ENCODE data around the gene AFDN. TPM values are rescaled to one million over a fixed set of nuclear protein-coding genes. Genes with fewer than 3 reads are reported as not detected.
"Not testable (repeated sequence)": the region's sequence is repeated elsewhere in the genome, so short reads cannot be mapped to it uniquely, and the experiment has no call there.

AFDN gene
- total RNA-seq, 4 donors from 2014 or later, result 66.9 to 88.0 (median 75.3) TPM

DNA sequence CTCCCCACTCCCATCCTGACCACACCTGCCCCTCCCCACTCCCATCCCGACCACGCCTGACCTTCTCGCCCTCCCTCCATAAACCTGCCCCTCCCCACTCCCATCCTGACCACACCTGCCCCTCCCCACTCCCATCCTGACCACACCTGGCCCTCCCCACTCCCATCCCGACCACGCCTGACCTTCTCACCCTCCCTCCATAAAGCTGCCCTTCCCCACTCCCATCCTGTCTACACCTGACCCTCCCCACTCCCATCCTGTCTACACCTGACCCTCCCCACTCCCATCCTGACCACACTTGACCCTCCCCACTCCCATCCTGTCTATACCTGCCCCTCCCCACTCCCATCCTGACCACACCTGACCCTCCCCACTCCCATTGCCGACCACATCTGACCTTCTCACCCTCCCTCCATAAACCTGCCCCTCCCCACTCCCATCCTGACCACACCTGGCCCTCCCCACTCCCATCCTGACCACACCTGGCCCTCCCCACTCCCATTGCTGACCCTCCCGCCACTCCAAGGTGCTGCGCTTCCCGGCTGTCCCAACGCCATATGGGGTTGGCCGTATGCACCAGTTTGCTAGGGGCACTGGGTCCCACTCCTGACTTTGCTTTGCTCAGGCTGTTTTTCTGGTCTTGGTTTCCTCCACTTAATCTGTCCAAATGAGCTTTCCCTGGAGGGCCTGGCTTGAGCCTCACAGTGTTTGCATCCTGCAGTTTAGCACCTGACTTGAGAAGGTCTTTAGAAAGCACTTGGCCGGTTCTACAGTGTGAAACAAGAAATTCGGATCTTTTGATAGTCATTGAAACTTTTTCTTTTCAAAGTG, 173.7 kb downstream of the AFDN start:
- no peaks in the 10 kb centered on the region for H3K9me3 ChIP-seq
- 93% methylated on average over 13 of the region's 13 CpGs for WGBS
- no peak for TF ChIP-seq POLR2AphosphoS5 (IDR thresholded peaks at IDR 0.05)
- no peak for TF ChIP-seq EP300 (IDR thresholded peaks at IDR 0.05)
- TF ChIP-seq, protein P1, sequence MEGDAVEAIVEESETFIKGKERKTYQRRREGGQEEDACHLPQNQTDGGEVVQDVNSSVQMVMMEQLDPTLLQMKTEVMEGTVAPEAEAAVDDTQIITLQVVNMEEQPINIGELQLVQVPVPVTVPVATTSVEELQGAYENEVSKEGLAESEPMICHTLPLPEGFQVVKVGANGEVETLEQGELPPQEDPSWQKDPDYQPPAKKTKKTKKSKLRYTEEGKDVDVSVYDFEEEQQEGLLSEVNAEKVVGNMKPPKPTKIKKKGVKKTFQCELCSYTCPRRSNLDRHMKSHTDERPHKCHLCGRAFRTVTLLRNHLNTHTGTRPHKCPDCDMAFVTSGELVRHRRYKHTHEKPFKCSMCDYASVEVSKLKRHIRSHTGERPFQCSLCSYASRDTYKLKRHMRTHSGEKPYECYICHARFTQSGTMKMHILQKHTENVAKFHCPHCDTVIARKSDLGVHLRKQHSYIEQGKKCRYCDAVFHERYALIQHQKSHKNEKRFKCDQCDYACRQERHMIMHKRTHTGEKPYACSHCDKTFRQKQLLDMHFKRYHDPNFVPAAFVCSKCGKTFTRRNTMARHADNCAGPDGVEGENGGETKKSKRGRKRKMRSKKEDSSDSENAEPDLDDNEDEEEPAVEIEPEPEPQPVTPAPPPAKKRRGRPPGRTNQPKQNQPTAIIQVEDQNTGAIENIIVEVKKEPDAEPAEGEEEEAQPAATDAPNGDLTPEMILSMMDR (IDR thresholded peaks at IDR 0.05), result no peak
- no peak for TF ChIP-seq POLR2A (IDR thresholded peaks at IDR 0.05; ENCODE audit: low read depth)

GRCh38 chr6:168001029-168001332, 174.3 kb downstream of the AFDN start:
- 88% methylated on average over 10 of the region's 10 CpGs for WGBS
- intact Hi-C loops (cut with DNase I), result no loop called here
- peaks cover 0 to 50% (median 7%) of the 10 kb centered on the region in 4 donors for H3K27me3 ChIP-seq

More for the DNA sequence above, 173.7 kb downstream of the AFDN start:
- DNase-seq (ENCODE audit: extremely low spot score), result peak; percentile 57
- Histone ChIP-seq H3K27me3 (peaks cover 0 to 53% (median 7%) of the 10 kb centered on the region in 4 donors), H3K36me3 (no peaks in the 10 kb centered on the region), H3K4me3 (no peak overlapping the region), H3K27ac (replicated peaks in 1 of 4) (no peak overlapping the region), H3K4me1 (peaks cover 0 to 5% (median 0%) of the 10 kb centered on the region in 4 donors)
- intact Hi-C loops (cut with DNase I), result no loop called here

DNA sequence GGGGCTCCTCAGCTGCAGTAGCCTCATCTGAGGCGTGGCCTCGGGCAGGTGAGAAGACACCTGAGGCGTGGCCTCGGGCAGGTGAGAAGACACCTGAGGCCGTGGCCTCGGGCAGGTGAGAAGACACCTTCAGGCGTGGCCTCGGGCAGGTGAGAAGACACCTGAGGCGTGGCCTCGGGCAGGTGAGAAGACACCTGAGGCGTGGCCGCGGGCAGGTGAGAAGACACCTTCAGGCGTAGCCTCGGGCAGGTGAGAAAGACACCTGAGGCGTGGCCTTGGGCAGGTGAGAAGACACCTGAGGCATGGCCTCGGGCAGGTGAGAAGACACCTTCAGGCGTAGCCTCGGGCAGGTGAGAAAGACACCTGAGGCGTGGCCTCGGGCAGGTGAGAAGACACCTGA, 174.8 kb downstream of the AFDN start:
- intact Hi-C loops (cut with DNase I); H3K36me3 ChIP-seq; H3K4me3 ChIP-seq; DNase-seq (ENCODE audit: extremely low spot score); H3K27ac ChIP-seq (replicated peaks in 1 of 4); H3K4me1 ChIP-seq; H3K9me3 ChIP-seq: not testable (repeated sequence)
- peaks cover 0 to 45% (median 7%) of the 10 kb centered on the region in 4 donors for H3K27me3 ChIP-seq
- 90% methylated on average over 21 of the region's 21 CpGs for WGBS

More at GRCh38 chr6:168001029-168001332, 174.3 kb downstream of the AFDN start:
- H3K27ac ChIP-seq (replicated peaks in 1 of 4), result no peak overlapping the region
- no peaks in the 10 kb centered on the region for H3K36me3 ChIP-seq
- H3K4me3 ChIP-seq, result no peak overlapping the region
- no peak for TF ChIP-seq POLR2A (IDR thresholded peaks at IDR 0.05; ENCODE audit: low read depth)
- TF ChIP-seq EP300 (IDR thresholded peaks at IDR 0.05), result no peak
- TF ChIP-seq, protein P1 (IDR thresholded peaks at IDR 0.05), result no peak
- no peak for TF ChIP-seq POLR2AphosphoS5 (IDR thresholded peaks at IDR 0.05)
- no peaks in the 10 kb centered on the region for H3K9me3 ChIP-seq
- H3K4me1 ChIP-seq, result peaks cover 0 to 5% (median 0%) of the 10 kb centered on the region in 4 donors
- DNase-seq (ENCODE audit: extremely low spot score), result peak; percentile 21

GRCh38 chr6:168002804-168003203, 176.1 kb downstream of the AFDN start:
- H3K4me1 ChIP-seq, result peaks cover 0 to 8% (median 0%) of the 10 kb centered on the region in 4 donors
- no peak overlapping the region for H3K27ac ChIP-seq (replicated peaks in 1 of 4)
- TF ChIP-seq, protein P1 (IDR thresholded peaks at IDR 0.05), result no peak
- TF ChIP-seq POLR2AphosphoS5 (IDR thresholded peaks at IDR 0.05), result no peak
- TF ChIP-seq EP300 (IDR thresholded peaks at IDR 0.05), result no peak
- no peak for TF ChIP-seq POLR2A (IDR thresholded peaks at IDR 0.05; ENCODE audit: low read depth)
- peak; percentile 17 for DNase-seq (ENCODE audit: extremely low spot score)
- H3K4me3 ChIP-seq, result no peak overlapping the region
- no peaks in the 10 kb centered on the region for H3K9me3 ChIP-seq
- peaks cover 0 to 35% (median 5%) of the 10 kb centered on the region in 4 donors for H3K27me3 ChIP-seq
- intact Hi-C loops (cut with DNase I), result no loop called here
- no peaks in the 10 kb centered on the region for H3K36me3 ChIP-seq
- 96% methylated on average over 6 of the region's 6 CpGs for WGBS

DNA sequence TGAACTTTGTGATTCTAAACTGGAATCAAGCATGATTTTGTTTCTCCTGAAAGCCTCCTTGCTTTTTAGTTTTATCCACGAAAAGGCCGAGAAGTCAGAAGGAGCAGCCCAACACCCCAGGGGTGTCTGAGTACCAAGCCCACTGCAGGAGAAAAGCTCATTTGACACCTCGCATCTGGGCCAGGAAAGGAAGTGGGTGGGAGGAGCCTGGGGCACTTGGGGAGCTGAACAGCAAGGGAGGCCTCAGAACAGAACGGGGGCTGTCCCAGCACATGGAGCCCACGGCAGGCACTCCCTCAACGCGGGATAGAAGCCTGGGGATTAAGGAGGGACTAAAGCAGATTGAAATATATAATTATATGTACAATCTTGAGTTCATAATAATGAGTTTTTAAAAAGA, 177.3 kb downstream of the AFDN start:
- WGBS, result 70% methylated on average over 7 of the region's 7 CpGs
- H3K36me3 ChIP-seq, result no peaks in the 10 kb centered on the region
- peaks cover 0 to 23% (median 0%) of the 10 kb centered on the region in 4 donors for H3K27me3 ChIP-seq
- TF ChIP-seq POLR2AphosphoS5 (IDR thresholded peaks at IDR 0.05), result no peak
- TF ChIP-seq EP300 (IDR thresholded peaks at IDR 0.05), result no peak
- no peak for TF ChIP-seq POLR2A (IDR thresholded peaks at IDR 0.05; ENCODE audit: low read depth)
- TF ChIP-seq, protein P1 (IDR thresholded peaks at IDR 0.05), result no peak
- peak; percentile 50 for DNase-seq (ENCODE audit: extremely low spot score)
- no peak overlapping the region for H3K27ac ChIP-seq (replicated peaks in 1 of 4)
- no peaks in the 10 kb centered on the region for H3K9me3 ChIP-seq
- no peak overlapping the region for H3K4me3 ChIP-seq
- H3K4me1 ChIP-seq, result peaks cover 0 to 8% (median 0%) of the 10 kb centered on the region in 4 donors
- intact Hi-C loops (cut with DNase I), result no loop called here
